ENCODE results near the gene GPR160.
"Not testable (repeated sequence)": the region's sequence is repeated elsewhere in the genome, so short reads cannot be mapped to it uniquely, and the experiment has no call there.

The GPR160 gene

DNA sequence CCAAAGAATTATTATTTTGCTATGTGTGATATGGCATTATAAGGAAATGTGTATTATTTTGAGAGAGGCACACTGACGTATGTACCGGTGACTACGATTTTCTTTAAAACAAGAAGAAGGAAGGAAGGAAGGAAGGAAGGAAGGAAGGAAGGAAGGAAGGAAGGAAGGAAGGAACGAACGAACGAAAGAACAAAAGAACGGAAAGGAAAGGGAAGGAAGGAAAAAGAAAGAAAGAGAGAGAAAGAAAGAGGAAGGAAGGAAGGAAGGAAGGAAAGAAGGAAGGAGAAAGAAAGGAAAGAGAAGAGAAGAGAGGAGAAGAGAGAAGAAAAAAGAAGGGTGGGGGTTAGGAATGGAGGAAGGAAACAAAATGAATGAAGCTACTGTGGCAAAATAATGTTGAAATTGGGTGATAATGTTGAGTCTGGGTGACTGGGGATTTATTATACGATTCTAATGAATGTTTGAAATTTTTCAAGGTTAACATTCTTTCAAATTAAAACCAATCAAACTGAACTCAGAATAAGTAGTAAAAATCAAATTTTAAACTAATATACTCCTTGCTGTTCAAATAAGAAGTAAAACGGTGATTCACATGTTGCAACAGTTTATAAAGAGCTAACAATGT lies 73.5 kb downstream of the GPR160 start:
- no peak for DNase-seq (ENCODE audit: low spot score)

DNA sequence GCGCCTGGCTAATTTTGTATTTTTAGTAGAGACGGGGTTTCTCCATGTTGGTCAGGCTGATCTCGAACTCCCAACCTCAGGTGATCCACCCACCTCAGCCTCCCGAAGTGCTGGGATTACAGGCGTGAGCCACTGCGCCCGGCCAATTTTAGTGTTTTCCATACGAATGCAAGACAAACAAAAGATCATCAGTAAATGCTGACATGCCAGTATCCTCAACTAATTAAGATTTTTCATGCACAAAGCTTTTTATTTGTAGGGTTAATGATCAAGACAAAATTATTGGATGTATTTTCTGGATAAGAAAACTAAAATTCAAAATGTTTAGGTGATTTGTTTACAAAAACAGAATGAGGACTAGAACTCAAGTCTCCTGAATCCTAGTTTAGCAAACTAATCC lies 76.4 kb downstream of the GPR160 start:
- DNase-seq (ENCODE audit: low spot score) = not testable (repeated sequence)

DNA sequence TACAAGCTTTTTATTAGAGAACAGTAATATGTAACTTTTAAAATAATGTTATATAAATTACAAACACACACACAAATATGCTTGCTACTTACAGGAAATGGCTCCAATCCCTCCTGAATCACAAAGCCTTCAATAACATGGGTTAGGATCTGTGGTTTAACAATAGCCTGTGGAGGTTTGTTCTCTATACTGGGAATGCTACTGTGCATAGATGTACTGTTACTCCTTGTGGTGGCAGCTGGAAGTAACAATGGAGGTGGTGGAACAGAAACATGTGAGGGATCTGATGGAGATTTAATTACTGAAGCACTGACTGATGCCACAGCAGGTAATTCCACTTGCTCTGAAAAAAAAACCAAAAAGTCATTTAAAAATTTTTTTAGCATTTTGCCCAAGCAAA lies 79.3 kb downstream of the GPR160 start:
- no peak for DNase-seq (ENCODE audit: low spot score)

- DNase-seq (ENCODE audit: low spot score) = no peak
Measured at GRCh38 chr3:170128259-170128976, 90.6 kb downstream of the GPR160 start.

- DNase-seq (ENCODE audit: low spot score) = peak; percentile 18
Measured at GRCh38 chr3:170128977-170129431, 91.2 kb downstream of the GPR160 start.

- DNase-seq (ENCODE audit: low spot score) = no peak
Measured at GRCh38 chr3:170130532-170130931, 92.7 kb downstream of the GPR160 start.

DNA sequence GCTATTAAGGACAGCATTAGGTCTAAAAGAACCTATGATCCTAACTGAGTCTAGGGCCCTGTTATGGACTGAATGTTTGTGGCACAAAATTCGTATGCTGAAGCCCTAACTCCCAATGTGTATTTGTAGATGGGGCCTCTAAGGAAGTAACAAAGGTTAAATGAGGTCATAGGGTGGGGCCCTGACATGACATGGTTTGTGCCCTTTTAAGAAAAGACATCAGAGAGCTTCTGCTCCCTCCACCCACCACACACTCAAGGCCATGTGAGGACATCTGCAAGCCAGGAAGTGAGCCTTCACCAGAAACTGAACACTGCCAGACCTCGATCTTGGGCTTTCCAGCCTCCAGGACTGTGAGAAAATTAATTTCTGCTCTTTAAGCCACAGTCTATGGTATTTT lies 94.5 kb downstream of the GPR160 start:
- no peak for DNase-seq (ENCODE audit: low spot score)
